Measurements from ENCODE around the gene SPATA25.

SPATA25 gene

GRCh38 chr20:45927071-45927878 lies 39.9 kb upstream of the SPATA25 start:
- no peak overlapping the region for H3K4me3 ChIP-seq (ENCODE audit: control insufficient read depth, low read depth, low read length)
- no peak for DNase-seq (ENCODE audit: low read depth)
- TF ChIP-seq, protein P1, sequence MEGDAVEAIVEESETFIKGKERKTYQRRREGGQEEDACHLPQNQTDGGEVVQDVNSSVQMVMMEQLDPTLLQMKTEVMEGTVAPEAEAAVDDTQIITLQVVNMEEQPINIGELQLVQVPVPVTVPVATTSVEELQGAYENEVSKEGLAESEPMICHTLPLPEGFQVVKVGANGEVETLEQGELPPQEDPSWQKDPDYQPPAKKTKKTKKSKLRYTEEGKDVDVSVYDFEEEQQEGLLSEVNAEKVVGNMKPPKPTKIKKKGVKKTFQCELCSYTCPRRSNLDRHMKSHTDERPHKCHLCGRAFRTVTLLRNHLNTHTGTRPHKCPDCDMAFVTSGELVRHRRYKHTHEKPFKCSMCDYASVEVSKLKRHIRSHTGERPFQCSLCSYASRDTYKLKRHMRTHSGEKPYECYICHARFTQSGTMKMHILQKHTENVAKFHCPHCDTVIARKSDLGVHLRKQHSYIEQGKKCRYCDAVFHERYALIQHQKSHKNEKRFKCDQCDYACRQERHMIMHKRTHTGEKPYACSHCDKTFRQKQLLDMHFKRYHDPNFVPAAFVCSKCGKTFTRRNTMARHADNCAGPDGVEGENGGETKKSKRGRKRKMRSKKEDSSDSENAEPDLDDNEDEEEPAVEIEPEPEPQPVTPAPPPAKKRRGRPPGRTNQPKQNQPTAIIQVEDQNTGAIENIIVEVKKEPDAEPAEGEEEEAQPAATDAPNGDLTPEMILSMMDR (IDR thresholded peaks at IDR 0.05; ENCODE audit: control insufficient read depth, insufficient read depth, low read depth, low read length, missing control alignments): no peak

DNA sequence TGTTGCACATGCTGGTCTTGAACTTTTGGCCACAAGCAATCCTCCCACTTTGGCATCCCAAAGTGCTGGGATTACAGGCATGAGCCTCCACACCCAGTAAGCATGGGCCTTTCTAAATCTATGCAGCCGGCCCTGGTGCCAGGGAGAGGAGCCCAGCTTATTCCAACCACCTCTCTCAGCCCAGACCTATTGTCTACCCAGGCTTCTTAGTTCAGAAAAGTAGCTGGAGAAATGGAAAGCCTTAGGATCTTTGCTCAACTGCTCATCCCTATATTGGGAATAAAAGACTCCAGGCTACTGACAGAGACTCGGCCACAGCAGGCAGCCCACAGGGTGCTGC lies 39.3 kb upstream of the SPATA25 start:
- no peak for DNase-seq (ENCODE audit: low read depth)
- H3K4me3 ChIP-seq (ENCODE audit: control insufficient read depth, low read depth, low read length): no peak overlapping the region
- TF ChIP-seq, protein P1 (IDR thresholded peaks at IDR 0.05; ENCODE audit: control insufficient read depth, insufficient read depth, low read depth, low read length, missing control alignments): no peak

DNA sequence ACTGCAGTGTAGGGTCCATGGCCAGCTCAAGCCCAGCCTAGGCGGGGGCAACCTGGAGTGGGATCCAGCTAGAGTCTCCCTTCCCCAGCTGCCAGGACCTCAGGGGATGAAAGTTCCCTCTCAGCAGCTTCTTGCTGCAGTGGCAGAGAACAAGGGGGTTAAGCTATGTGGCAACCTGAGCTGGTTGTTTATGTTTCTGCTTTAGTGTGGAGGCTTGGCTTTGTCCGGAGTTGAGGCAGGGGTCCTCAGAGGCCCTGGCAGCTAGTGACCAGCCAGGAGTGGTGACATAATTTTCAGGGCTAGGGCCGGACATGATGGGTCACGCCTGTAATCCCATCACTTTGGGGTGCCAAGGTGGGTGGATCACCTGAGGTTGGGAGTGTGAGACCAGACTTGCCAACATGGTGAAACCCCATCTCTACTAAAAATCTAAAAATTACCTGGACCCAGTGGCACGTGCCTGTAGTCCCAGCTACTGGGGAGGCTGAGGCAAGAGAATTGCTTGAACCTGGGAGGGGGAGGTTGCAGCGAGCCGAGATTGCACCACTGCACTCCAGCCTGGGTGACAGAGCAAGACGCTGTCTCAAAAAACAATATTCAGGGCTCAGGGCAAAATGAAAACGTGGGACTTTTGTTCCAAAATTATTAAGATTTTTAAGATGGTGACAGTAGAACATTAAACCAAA lies 38.5 kb upstream of the SPATA25 start:
- DNase-seq (ENCODE audit: low read depth): no peak
- H3K4me3 ChIP-seq (ENCODE audit: control insufficient read depth, low read depth, low read length): no peak overlapping the region
- TF ChIP-seq, protein P1 (IDR thresholded peaks at IDR 0.05; ENCODE audit: control insufficient read depth, insufficient read depth, low read depth, low read length, missing control alignments): no peak

GRCh38 chr20:45924391-45925261 lies 37.2 kb upstream of the SPATA25 start:
- DNase-seq (ENCODE audit: low read depth): no peak
- TF ChIP-seq, protein P1 (IDR thresholded peaks at IDR 0.05; ENCODE audit: control insufficient read depth, insufficient read depth, low read depth, low read length, missing control alignments): no peak
- no peak overlapping the region for H3K4me3 ChIP-seq (ENCODE audit: control insufficient read depth, low read depth, low read length)

DNA sequence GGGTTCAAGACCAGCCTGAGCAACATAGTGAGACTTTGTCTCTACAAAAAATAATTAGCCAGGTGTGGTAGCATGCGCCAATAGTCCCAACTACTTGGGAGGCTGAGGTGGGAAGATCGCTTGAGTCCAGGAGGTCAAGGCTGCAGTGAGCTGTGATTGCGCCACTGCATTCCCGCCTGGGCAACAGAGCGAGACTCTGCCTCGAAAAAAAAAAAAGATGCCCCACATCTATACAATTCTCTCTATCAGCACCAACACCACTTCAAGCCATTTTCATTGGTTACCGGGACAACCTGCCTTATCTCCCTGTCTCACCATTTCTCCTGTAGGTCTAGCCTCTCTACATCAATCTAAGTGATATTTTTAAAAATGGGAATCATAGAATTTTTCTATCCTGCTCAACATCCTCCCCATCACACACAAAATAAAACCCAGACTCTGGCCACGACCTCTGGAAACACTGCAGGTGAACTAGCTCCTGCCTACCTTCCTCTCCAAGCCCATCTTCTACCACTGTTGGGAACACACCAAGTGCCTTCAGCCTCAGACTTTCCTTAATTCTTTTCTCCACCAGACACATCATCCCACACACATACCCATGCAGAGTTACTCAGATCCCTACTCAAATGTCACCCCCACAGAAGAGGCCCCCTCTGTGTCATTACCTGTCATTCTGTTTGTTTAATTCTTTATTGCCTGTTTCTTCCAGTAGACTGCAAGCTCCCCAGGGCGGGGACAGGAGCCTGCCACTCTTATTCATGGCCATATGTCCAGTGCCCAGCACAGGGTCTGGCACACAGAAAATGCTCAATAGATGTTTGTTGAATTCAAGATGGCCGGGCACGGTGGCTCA lies 34.1 kb upstream of the SPATA25 start:
- TF ChIP-seq, protein P1 (IDR thresholded peaks at IDR 0.05; ENCODE audit: control insufficient read depth, insufficient read depth, low read depth, low read length, missing control alignments): no peak
- no peak overlapping the region for H3K4me3 ChIP-seq (ENCODE audit: control insufficient read depth, low read depth, low read length)
- DNase-seq (ENCODE audit: low read depth): no peak

Measured in AG09309 (cell line).